Nephron (organoid): Measurements from ENCODE around the gene CHURC1.

Experiments used
- H3K27ac Mint-ChIP-seq, 3 experiments: 2 replicates each; pipeline ENCODE4 v1.8.0; 2020; ENCODE audit warnings: mixed read lengths in 3 of 3, mild to moderate bottlenecking in 2 of 3, moderate library complexity in 1 of 3
- H3K27me3 Mint-ChIP-seq: 2 replicates; pipeline ENCODE4 v1.8.0; 2021; ENCODE audit warnings: low read depth, mild to moderate bottlenecking, moderate library complexity, mixed read lengths
- H3K36me3 Mint-ChIP-seq: 2 replicates; pipeline ENCODE4 v1.8.0; 2020; ENCODE audit warnings: low read depth, mixed read lengths
- H3K4me1 Mint-ChIP-seq: 2 replicates; pipeline ENCODE4 v1.8.0; 2020; ENCODE audit warnings: mixed read lengths
- H3K4me3 Mint-ChIP-seq, 3 experiments: 2 replicates each; pipeline ENCODE4 v1.8.0; 2020; ENCODE audit warnings: mild to moderate bottlenecking in 3 of 3, mixed read lengths in 3 of 3, moderate library complexity in 2 of 3
- H3K9me3 Mint-ChIP-seq: 2 replicates; pipeline ENCODE4 v1.8.0; 2020; ENCODE audit warnings: mixed read lengths
- TF ChIP-seq, protein P1 (sequence below), 3 experiments: fragments of 200-600 bp; sonication (generic); IDR thresholded peaks; one replicate each; pipeline ENCODE4 v1.5.0; 2021; ENCODE audit warnings: antibody characterized with exemption in 3 of 3; ENCODE audit not compliant: unreplicated experiment in 3 of 3

Gene CHURC1

DNA sequence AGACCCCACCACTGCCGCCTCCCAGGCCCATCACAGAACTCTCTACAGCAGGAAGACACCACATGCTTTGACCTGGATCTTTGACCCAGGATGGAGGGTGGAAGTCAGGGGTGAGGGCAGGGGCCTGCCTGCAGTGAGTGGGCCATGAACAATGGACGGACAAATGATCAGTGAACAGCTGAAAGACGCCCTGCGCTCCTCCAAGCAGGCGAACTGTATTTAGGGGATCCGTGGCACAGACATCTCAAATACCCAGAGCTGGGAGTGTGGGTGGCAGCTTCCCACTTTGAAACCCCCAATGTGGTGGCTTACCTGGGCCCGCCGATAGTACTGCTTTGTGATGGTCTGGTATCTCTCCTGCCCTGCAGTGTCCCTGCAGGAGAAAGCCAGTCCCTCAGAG is 37.0 kb downstream of the CHURC1 start:
- Mint-ChIP-seq H3K4me3 (no peak overlapping the region), H3K9me3 (no peaks in the 10 kb centered on the region), H3K27ac (no peak overlapping the region), H3K4me1 (peaks cover 4% of the 10 kb centered on the region), H3K36me3 (peaks cover 28% of the 10 kb centered on the region), H3K27me3 (no peaks in the 10 kb centered on the region)
- TF ChIP-seq, protein P1, sequence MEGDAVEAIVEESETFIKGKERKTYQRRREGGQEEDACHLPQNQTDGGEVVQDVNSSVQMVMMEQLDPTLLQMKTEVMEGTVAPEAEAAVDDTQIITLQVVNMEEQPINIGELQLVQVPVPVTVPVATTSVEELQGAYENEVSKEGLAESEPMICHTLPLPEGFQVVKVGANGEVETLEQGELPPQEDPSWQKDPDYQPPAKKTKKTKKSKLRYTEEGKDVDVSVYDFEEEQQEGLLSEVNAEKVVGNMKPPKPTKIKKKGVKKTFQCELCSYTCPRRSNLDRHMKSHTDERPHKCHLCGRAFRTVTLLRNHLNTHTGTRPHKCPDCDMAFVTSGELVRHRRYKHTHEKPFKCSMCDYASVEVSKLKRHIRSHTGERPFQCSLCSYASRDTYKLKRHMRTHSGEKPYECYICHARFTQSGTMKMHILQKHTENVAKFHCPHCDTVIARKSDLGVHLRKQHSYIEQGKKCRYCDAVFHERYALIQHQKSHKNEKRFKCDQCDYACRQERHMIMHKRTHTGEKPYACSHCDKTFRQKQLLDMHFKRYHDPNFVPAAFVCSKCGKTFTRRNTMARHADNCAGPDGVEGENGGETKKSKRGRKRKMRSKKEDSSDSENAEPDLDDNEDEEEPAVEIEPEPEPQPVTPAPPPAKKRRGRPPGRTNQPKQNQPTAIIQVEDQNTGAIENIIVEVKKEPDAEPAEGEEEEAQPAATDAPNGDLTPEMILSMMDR (IDR thresholded peaks at IDR 0.05; ENCODE audit: unreplicated experiment in 3 of 3) = no peak

DNA sequence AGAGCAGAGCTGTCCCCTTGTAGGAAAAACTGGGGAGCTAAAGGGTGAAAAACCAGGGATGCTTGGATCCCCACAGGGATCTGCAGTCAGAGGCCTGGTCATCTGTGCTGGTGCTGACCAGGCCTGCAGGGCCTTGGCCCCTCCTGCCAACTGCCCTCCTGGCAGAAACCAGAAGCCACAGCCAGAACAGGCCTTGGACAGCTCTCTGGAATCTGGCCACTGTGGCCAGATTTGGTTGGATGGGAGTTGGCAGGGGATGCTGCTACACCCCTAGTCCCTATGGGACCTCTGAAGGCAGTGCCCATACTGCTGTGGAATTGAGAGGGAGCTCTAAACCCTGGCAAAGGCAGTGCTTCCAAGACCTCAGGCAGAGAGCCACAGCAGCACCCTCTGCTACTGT is 37.5 kb downstream of the CHURC1 start:
- TF ChIP-seq, protein P1 (IDR thresholded peaks at IDR 0.05; ENCODE audit: unreplicated experiment in 3 of 3) = no peak
- Mint-ChIP-seq H3K4me3 (no peak overlapping the region), H3K4me1 (peaks cover 4% of the 10 kb centered on the region), H3K27me3 (no peaks in the 10 kb centered on the region), H3K9me3 (no peaks in the 10 kb centered on the region), H3K36me3 (peaks cover 25% of the 10 kb centered on the region), H3K27ac (no peak overlapping the region)

DNA sequence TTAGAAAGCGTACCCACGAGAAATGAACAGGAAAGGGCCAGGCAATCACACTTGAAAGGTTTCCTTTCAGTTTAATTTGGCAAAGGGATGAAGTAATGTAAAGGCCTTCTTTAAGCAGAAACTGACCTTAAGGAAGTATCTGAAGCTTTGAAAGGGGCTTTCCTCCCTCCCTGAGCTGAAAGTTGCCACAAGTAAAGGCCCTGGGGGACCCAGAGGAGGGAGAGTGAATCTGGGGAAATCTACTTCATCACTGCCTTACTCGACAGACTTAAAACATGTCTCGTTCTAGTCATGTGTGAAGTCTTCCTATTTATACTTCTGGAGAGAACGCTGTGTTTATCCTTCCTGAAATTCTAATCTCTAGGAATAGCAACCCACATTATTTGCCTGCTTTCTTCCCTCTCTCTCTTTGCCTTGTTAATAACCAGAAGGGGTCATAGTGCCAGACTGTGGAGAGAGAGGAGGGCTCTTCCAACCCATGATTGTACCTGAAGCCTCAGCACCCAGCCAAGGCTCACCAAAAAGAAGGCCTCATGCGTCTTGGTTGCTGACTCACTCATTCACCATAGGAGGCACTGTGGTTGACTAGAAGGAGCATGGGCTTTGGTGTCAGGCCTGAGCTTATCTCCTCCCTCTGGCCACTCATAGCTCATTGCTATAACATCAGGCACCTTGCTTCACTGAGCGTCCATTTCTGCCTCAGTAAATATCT is 38.5 kb downstream of the CHURC1 start:
- peaks cover 4% of the 10 kb centered on the region for H3K4me1 Mint-ChIP-seq
- TF ChIP-seq, protein P1 (IDR thresholded peaks at IDR 0.05; ENCODE audit: unreplicated experiment in 3 of 3) = no peak
- no peak overlapping the region for H3K4me3 Mint-ChIP-seq
- H3K27me3 Mint-ChIP-seq = no peaks in the 10 kb centered on the region
- H3K9me3 Mint-ChIP-seq = no peaks in the 10 kb centered on the region
- H3K27ac Mint-ChIP-seq = peak overlapping the region in 1 of 3 experiments; percentile 11
- peaks cover 21% of the 10 kb centered on the region for H3K36me3 Mint-ChIP-seq

DNA sequence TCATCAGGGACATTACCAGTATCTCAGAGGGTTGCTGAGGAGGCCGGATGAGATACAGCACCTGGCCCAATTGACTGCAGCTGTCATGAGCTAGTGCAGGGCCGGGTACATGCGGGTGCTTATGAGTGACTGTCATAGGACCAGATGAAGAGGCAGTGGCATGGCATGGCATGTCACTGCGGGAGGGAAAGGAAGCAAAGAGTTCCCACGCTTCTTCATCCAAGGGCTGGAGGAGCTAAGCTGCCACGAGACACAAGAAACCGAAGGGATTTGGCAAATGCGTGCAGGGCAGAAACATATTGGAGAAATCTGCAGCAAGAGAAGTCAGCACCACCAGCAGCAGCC is 39.0 kb downstream of the CHURC1 start:
- peak overlapping the region in 1 of 3 experiments; percentile 11 for H3K27ac Mint-ChIP-seq
- no peaks in the 10 kb centered on the region for H3K27me3 Mint-ChIP-seq
- no peaks in the 10 kb centered on the region for H3K9me3 Mint-ChIP-seq
- H3K4me3 Mint-ChIP-seq = no peak overlapping the region
- H3K36me3 Mint-ChIP-seq = peaks cover 21% of the 10 kb centered on the region
- TF ChIP-seq, protein P1 (IDR thresholded peaks at IDR 0.05; ENCODE audit: unreplicated experiment in 3 of 3) = no peak
- H3K4me1 Mint-ChIP-seq = peaks cover 4% of the 10 kb centered on the region

DNA sequence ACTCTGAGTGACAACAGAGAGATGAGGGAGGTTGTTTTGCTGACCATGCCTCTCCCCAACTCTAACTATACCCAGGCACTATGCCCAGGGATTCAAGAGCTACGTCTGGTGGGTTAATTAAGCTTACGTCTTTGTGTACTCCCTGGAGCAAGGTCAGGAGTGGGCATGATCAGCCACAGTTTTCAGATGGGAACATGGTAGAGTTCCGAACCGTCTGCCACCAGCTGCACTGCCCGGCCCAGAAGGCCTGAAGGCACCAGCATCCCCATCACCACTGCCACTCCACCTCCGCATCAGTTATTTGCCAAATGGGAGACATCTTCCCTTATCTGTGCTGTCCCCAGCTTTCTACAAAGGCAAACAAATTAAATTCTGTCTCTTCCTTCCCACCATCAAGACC is 39.4 kb downstream of the CHURC1 start:
- Mint-ChIP-seq H3K36me3 (peaks cover 25% of the 10 kb centered on the region), H3K27me3 (no peaks in the 10 kb centered on the region), H3K9me3 (no peaks in the 10 kb centered on the region), H3K27ac (no peak overlapping the region), H3K4me1 (peaks cover 4% of the 10 kb centered on the region), H3K4me3 (no peak overlapping the region)
- TF ChIP-seq, protein P1 (IDR thresholded peaks at IDR 0.05; ENCODE audit: unreplicated experiment in 3 of 3) = no peak
